GM18519 (cell line): ENCODE measurements around the gene TBC1D3C.
"Not testable (repeated sequence)": the region's sequence is repeated elsewhere in the genome, so short reads cannot be mapped to it uniquely, and the experiment has no call there.

Experiments
- ATAC-seq: cut with Tn5 transposase; IDR thresholded peaks from one replicate; pipeline ENCODE4 v1.9.1; 2021; ENCODE audit warnings: mild to moderate bottlenecking, moderate library complexity; ENCODE audit not compliant: unreplicated experiment, low FRiP score

Gene TBC1D3C

GRCh38 chr17:38068534-38068933 lies at the start of gene TBC1D3C:
Gene TBC1D3C, minus strand, starts transcription at chr17:38068634. Its CDS starts 1,568 bp downstream, at chr17:38067066.
- not testable (repeated sequence) for ATAC-seq

- not testable (repeated sequence) for ATAC-seq
Observed at GRCh38 chr17:38099262-38099661, 30.8 kb upstream of the TBC1D3C start.

DNA sequence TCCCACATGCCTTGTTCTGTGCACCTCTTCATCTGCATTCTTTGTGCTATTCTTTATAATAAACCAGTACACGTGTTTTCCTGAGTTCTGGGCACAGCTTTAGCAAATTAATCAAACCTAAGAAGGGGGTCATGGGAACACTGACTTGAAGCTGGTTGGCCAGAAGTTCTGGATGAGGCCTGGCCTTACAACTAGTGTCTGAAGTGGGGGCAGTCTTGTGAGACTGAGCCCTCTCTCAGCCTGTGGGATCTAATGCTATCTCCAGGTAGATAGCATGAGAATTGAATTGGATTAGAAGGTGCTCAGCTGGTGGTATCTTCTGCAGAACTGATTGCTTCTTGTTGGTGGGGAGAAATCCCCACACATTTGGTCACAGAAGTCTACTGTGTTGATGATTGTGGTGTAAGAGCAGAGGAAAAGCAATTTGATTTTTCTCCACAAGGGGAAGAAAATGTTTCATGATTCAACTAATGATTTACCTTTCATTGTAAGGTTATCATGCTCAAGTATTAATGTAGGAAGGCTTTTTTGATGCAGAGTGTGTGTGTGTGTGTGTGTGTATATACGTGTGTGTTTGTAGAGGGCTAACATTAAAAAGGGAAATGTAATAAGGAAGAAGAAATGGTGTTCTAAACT lies 25.7 kb upstream of the TBC1D3C start:
- ATAC-seq: not testable (repeated sequence)

DNA sequence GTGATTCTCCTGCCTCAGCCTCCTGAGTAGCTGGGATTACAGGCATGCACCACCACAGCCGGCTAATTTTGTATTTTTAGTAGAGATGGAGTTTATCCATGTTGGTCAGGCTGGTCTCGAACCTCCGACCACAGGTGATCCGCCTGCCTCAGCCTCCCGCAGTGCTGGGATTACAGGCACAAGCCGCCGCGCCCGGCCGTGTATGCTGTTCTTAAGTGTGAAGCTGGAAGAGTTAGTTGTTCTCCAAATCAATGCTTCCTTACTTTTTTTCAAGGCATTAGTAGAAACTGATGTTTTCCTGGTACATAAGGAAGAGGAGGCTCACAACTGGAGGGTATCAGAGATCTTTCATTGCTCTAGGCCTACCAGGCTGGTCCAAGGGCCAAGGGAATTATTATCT lies 19.7 kb upstream of the TBC1D3C start:
- ATAC-seq: not testable (repeated sequence)

DNA sequence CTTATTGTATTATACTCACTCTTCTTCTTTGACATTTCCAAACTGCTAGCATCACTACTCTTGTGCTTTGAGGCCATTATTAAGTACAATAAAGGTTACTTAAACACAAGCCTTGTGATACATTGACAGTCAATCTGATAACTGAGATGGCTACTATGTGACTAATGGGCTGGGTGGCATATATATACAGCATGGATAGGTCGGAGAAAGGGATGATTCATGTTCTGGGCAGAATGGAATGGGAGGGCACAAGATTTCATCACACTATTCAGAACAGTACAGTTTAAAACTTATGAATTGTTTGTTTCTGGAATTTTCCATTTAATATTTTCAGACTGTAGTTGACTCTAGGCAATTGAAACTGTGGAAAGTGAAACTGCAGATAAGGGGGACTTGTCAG lies 18.9 kb upstream of the TBC1D3C start:
- not testable (repeated sequence) for ATAC-seq
